HG03571 (cell line): ENCODE measurements around the gene PARP3.

ENCODE experiments used
- ATAC-seq: cut with Tn5 transposase; IDR thresholded peaks from one replicate; pipeline ENCODE4 v1.9.1; 2021; ENCODE audit not compliant: unreplicated experiment

PARP3 gene

DNA sequence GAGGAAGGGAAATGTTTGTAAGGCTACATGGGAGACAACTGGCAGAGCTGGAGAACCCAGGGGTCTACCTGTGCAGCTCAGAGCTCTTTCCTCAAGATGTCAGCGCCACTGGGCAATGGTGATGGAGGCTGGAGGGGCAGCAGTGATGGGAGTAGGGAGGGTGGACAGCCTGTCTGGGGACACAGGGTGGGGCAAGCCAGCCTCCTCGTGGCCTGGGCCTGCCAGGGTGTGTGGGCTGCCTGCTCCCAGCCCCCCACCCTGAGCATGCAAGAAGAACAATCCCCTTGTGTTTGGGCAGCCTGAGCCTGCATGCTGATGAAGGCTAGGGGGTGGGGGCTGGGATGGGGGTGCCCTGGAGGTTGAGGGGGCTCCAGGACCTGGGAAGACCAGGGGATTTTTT lies 23.9 kb downstream of the PARP3 start:
- ATAC-seq = no peak

DNA sequence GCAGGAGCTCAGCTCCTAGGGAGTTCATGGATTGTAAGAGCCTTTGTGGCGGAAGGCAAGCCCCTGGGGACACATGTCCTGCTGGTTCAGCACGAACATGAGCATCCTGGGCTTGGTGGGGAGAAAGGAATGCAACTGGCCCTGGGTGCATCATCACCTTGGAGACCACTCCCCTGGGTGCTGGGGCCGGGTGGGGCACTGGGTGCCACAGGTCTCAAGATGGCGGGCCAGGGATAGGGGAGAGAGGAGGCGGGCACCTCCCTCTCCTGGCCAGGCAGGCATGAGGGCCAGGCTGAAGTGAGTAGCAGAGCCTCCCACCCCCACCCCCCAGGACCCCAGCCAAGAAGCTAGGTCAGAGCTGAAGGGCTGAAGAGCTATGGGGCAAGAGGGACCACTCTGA lies 24.3 kb downstream of the PARP3 start:
- ATAC-seq = no peak

DNA sequence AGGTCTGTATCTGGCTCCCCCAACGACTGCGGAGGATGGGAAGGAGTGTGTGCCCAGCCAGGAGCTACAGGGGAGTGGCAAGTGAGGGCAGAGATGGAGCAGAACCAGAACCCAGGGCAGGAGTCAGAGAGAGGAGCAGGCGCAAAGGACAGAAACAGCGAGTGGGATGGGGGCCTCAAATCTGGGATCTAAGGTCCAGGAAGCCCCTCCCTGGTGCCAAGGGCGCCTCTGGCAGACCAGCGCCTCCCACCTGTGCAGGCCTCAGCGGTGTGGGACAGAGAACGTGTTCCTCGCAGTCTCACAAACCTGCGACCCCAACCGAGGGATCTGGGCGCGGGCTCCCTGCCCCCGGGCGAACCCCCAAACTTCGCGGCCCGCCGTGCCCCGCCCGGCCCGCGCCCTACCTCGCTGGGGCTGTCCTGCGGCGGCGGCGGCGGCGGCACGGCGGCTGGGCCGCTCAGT lies 24.8 kb downstream of the PARP3 start:
- no peak for ATAC-seq

DNA sequence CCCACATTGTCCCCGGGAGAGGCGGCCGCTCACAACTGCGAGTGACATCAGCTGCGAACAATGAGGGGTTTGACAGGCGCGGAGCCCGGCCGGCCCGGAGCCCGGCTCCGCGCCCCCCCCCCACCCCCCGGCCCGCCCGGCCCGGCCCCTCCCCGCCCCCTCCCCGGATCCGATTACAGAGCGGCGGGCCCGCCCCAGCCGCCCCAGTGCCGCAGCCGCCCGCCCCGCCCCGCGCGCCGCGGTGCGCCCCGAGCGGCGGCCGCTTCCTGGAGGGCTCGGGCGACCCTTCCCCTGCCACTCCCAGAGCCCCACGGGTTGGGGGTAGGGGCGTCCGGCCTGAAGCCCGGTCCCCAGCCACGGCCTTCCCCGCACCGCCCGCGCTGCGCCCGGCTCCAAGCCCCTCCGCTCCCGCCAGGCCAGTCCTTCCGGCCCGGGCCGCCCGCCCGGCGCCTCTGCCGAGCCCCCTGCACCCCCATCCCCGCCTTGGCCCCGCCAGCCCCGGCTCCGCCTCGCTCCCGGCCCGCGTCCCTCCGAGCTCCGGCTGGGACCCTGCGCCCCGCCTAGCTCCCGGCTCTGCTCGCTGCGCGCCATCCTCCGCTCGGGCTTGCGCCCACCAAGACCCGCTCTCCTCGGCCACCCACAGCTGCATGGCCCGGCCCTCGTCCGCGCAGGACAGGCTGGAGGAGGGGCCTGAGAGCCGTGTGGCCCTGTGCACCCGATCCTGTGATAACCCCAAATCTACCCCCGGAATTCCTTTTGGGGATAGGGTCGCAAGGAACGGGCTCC lies 25.4 kb downstream of the PARP3 start, which contains the start of gene PCBP4:
Gene PCBP4, minus strand, starts transcription at position 71 of the 786 bp plus-strand sequence. CDS start 6,214 bp downstream, outside the sequence.
- ATAC-seq = peak; percentile 43

DNA sequence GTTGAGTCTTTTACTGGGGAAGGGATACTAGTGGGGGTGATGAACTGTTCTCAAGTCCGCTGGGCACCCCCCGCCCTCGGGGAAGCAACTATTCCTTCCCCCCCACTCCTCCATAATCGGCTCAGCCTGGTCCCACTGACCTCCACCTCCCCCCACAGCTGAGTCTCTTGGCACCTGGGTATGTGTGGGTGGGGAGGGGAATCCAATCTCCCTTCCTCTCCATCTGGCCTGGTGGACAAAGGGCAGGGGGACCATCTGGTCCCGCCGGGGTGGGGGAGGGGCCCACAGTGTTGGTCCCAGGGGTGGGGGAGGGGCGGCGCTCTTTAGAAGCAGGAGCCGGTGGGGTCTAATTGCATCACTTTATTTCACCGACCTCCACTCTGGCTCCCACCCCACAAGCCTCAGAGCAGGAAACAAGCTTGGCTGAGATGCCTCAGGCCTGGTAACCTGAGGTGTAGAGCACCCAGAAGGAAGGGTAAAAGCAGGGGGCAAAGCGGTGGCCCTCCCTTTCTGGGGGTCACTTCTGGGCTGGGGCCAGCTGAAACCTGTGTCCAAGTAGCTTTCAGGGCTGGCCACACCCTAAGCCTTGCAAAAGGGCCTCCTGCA lies 26.1 kb downstream of the PARP3 start:
- ATAC-seq = no peak

DNA sequence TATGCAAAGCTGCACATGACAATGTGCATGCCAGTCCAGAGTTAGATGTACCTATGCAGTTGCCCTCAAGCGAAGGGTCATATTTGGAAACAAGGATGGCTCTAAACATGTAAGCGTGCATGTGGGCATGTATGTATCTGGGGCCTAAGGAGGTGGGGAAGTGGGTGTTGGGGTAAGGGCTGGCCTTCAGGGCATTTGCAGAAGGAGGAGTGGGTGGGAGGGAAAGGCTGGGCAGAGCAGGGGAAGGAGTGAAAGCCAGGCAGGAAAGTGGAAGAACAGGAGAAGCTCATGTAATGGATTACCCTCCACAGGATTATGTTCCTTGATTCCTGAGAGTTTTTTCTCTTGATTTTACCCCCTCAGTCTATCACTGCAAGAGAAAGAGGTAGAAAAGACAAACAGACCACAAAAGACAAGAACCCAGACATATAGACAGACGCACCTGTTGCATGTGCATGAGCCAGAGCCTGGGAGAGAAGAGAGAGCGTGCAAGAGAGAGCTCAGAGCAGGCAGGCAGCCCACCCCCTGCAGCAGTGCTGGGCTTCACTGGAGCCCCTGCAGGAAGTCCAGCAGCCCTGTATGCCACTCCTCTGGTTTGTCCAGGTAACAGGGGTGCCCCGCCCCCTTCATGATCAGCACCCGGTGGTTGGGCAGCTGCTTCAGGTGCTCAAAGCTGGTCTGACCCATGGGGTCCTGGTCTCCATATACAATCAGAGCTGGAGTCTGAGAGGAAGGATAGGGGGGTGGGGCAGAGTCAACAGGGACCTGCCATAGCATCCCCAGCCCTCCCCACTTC lies 26.9 kb downstream of the PARP3 start:
- ATAC-seq = no peak

DNA sequence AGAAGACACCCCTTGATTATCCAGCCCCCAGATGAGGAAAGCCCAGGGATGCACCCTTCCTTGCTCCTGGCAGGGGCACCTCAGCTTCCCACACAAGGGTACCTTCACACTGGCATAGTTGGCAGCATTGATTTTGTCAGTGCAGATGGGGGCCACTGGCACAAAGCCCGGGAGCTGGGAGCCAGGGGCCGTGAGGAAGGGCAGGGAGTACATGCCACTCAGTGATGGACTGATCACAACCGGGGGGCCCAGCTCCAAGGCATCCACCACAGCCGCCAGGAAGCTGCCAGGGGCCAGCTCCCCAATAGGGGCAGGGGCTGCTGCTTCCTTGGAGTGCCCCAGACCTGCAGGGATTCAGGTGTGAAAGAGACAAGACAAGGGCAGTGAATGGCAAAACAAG lies 27.7 kb downstream of the PARP3 start:
- no peak for ATAC-seq

DNA sequence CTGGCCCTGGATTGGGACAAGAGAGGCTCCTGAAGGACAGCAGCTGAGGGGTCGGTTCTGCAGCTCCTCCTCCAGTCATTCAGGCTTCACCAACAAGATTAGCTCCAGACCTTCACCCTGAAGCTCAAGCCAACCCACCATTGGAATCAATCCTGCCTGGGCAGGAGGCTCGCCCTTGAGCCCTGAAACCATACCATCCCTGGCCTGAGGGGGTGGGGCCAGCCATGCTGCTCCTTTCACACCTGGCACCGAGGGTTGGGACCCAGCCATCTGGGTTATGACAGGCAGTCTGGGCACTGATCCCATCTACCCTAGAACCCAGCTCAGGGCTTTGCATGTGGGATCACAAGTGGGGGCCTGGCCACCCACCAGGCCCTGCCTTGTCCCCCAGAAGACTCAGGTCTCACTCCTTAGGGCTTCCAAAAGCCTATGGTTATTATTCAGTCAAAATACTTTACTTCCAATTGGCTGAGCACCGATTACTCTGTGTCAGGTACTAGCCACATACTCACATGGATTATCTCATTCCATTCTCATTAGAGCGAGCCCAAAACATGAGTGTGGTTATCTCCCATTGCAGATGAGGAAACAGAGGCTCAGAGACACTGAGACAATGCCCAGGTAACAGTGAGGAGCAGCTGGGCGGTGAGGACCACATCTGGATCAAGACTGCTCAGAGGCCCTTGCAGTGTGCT lies 28.6 kb downstream of the PARP3 start:
- no peak for ATAC-seq

DNA sequence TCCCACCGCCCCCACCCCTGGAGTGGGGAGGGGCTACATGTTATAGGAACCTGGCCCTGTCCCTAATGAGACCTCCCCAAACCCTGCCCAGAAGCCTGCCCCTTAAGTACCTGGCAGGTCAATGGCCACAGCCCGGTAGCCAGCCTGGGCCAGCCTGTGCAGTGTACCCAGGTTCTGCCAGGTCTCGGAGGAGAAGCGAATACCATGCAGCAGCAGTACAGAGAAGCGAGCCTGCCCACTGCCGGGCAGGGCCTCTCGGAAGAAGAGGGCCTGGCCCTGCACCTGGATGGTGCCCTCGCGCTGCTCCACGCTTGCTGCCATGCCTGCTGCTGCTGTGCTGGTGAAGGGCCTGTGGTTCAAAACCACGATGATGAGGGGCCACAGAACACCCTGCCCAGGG lies 29.2 kb downstream of the PARP3 start:
- ATAC-seq = no peak

DNA sequence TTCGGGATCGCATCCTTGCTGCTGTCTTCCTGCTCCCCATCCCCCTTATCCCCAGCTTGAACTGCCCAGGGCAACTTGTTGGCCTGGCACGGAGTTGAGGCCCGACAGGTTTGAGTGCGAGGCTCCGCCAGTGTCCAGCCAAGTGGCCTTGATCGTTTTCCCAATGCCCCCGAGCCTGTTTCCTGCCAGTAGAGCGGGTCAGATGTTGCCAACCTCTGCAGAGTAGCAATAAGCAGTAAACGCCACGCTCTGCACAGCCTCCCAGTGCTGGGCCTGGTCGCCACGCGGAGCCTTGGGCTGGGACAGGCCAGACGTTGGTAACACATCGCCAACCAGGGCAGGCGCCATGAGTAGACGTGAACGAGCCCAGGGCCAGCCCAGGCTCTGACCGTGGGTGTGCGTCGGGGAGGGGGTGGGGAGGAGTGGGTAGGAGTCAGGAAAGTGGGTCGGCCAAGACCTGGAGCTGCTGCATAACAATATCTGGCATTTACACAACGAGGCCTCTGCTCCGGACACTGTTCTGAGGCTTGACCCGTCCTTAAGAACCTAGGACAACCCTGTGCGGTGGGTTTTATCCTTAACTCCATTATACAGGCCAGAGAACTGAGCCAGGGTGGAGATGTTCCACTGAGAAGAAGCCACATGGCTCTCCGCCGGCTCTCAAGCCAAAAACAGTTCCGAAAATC lies 32.3 kb downstream of the PARP3 start:
- no peak for ATAC-seq

DNA sequence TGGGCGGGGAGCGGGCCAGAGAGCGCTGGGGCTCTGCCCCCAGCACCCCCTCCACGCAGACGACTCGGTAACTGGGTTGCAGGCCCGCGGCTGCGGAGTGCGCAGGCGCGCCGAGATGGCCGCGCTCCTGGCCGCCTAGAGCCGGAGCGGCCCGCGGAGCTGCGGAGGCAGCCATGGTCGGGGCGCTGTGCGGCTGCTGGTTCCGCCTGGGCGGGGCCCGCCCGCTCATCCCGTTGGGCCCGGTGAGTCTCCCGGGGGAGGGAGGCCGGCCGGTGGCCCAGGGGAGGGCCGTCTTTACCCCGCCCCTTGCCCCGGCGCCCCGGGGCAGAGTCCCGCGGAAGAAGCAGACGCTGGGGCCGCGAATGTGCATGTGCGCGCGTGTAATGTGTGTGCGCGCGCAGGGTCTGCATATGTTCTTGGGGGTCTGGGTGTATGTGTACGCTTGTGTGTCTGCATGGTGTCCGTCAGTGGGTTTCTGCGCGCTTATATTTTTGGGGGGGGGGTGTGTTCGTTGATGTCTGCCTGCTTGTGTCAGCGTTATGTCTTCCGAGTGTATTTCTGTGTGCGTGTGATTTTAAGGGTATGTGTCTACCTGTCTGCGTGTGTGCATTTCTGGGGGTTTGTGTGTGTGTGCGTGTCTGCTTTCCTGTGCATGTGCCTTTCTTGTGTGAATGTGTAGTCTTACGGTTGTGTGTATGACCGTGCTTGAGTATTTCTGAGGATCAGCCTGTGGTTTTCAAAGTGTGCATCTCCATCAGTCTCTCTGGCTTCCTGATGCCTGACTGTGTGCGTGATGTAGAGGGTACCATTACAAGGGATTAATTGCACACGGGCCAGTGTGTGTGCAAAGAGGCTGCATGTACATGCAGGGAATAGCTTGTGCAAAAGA lies 33.0 kb downstream of the PARP3 start, which contains the start of gene ABHD14A:
Gene ABHD14A, plus strand, starts transcription at position 102 of the 889 bp plus-strand sequence. Its CDS starts 72 bp downstream, at position 174.
- ATAC-seq = no peak

DNA sequence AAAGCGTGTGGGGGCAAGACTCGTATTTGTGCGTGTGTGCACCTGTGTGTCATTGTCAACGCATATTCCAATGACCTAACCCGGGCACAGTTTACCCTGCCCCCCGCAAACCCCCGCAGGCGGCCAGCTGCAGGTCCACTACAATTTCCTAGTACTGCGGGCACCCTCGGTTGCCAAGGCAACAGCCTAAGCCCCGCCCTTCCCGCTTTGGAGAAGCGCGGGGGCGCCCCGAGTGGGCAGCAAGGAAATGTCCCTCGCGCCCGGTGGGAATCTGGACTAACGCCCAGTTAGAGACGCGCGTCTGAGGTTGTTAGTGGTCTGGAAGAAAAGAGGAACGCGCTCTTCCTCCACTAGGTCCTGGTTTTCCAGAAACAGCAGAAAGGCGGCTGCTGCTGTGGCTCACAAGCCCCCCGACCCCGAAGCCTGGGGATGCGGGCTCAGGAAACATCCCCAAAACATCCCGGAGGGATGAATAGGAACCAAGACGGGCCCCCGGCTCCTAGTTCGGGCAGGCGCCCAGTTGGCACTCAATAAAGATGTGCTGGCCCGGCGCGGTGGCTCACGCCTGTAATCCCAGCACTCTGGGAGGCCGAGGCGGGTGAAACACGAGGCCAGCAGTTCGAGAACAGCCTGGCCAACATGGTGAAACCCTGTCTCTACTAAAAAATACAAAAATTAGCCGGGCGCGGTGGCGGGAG lies 33.8 kb downstream of the PARP3 start:
- no peak for ATAC-seq

DNA sequence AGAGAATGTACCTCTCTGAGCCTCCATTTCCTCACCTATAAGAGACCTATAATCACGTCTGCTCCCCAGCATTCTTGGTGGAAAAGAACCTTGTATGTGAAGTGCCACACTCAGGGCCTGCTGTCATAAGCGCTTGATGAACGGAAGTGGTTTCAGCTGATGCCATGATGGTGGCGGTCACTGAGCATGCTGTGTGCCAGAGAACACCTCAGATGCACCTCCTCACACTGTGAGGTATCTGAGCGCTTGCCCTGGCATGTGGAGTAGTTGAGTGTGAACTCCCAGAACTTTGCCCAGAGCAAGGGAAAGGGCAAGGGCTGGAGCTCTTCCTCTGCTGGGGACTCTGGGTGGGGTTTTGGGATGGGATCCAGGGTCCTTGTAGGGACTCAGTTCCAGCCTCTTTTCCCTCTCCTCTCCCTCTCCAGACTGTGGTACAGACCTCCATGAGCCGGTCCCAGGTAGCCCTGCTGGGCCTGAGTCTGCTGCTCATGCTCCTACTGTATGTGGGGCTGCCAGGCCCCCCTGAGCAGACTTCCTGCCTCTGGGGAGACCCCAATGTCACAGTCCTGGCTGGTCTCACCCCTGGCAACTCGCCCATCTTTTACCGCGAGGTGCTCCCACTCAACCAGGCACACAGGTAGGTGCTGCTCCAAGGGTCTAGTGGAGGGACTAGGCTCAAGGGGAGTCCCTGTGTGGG lies 35.4 kb downstream of the PARP3 start:
- no peak for ATAC-seq

DNA sequence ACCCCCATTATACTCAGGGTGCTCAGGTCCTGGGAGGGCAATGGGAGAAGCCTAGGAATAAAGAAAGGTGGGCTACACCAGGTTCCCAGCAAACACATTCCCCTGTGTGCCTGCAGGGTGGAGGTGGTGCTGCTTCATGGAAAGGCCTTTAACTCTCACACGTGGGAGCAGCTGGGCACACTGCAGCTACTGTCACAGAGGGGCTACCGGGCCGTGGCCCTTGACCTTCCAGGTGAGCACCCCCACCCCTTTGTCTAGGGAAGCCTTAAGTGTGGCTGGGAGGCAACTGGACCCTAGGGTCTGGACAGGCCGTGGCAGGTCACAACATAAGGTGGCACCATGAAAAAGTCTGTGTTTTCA lies 36.0 kb downstream of the PARP3 start:
- ATAC-seq = no peak

DNA sequence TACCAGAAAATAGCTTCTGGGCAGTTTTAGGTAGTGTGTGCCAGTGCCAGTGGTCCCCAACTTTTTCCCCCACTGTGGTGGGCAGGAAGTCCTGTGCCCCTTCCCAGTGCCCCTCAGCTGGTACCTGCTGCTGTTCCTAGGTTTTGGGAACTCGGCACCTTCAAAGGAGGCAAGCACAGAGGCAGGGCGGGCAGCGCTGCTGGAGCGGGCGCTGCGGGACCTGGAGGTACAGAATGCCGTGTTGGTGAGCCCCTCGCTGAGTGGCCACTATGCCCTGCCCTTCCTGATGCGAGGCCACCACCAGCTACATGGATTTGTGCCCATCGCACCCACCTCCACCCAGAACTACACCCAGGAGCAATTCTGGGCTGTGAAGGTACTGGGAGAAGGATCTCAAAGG lies 38.1 kb downstream of the PARP3 start:
- no peak for ATAC-seq

DNA sequence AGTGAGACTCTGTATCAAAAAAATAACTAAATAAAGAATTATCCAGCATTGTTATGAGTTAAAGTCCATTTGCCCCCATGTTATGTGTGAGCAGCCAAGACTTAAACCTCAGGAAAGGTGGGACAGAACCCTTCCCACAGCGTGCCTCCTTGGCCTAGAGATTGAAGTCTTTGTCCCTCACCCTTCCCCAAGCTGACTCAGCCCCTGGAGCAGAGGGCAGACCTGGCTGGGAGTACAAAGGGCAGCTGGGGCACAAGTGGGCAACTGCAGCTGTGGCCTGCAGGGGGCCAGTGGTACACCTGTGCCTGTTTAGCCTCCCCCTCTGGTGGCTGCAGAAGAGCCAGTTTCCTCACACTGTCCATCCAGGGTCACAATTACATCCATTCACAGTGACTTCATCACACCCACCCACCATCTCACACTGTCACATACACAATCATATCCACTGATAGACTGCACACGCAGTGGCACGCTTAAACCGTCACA lies 40.2 kb downstream of the PARP3 start:
- ATAC-seq = peak; percentile 48

DNA sequence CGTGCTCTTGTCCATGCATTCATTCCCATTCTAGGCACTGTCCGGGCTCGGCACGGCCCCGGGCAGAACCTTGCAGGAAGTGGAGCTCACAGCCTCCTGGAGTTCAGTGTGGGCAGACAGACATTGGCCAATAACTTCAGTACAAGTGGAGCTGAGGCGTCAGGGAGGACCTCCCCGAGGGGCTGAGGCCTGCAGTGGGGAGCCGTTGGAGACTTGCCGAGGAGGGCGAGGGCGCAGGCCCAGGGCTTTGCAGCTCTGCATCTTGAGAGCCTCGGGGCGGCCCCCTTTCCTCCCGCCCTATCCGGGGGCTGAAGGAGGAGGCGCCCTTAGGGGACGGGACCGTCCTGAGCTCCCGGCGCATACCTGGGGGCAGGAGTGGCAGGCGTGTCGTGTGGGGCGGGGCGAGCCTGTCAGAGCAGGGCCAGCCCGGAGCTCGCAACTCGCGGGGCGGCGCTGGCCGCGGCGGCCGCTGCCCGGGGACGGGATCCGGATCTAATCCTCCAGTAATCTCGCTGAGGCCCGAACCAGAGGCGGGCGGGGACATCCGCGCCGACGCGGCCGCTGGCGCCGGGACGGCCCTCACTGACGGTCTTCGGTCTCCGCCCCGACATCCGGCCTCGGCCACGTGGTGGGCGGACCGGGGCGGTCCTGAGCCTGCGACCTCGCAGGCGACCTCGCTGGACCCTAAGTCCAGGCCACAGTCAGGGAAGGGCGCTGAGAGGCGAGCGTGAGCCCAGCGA lies 40.8 kb downstream of the PARP3 start, which contains the start of gene ACY1:
Gene ACY1, plus strand, starts transcription at position 698 of the 740 bp plus-strand sequence. CDS start 530 bp downstream, outside the sequence.
- peak; percentile 67 for ATAC-seq
